Measurements from ENCODE around the gene TMEM120A.

Gene TMEM120A

DNA sequence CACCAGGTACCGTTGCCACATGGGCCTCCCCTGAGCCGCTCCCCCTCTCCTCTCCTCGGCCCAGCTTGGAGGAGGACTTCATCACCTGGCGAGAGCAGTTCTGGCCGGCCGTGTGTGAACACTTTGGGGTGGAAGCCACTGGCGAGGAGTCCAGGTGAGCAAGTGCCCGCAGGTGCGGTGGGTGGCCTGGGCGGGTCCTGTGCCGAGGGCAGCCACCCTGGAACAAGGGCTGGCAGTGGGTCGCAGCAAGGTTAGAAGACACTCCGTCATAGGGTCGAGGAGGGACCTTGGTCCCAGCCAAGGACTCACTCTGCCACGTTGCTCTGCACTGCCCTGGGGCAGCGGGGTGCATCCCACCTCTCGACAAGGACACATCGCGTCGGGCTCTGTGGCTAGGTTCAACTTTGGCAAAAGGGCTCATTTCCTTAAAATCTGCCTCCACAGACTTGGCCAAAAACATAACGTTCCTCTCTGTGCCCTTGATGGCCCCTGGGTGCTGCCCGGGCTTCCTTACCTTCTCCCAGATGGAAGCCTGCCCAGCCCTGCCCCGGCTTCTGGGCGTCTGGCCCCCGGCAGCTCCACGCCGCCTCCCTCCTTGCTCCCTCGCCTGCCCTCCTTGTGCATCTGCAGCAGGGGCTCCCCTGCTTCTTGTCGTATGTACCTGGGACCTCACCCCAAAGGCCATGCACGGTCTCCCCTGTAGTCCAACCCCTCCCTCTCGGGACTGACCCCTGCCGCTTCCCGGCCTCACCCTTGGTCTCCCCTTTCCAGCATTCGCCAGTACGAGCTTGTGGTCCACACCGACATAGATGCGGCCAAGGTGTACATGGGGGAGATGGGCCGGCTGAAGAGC lies 12.7 kb downstream of the TMEM120A start:
- no peak for DNase-seq (ENCODE audit: low read depth)
- TF ChIP-seq CTCF (conservative IDR thresholded peaks at IDR 0.05; ENCODE audit: low read depth, low read length), result no peak
- no peak overlapping the region for H3K4me3 ChIP-seq (ENCODE audit: low read depth, low read length)

GRCh38 chr7:75981203-75981452 lies 13.3 kb downstream of the TMEM120A start:
- TF ChIP-seq CTCF (conservative IDR thresholded peaks at IDR 0.05; ENCODE audit: low read depth, low read length), result no peak
- no peak for DNase-seq (ENCODE audit: low read depth)
- no peak overlapping the region for H3K4me3 ChIP-seq (ENCODE audit: low read depth, low read length)

GRCh38 chr7:75980430-75981202 lies 13.8 kb downstream of the TMEM120A start:
- TF ChIP-seq CTCF (conservative IDR thresholded peaks at IDR 0.05; ENCODE audit: low read depth, low read length), result no peak
- no peak overlapping the region for H3K4me3 ChIP-seq (ENCODE audit: low read depth, low read length)
- no peak for DNase-seq (ENCODE audit: low read depth)

- no peak overlapping the region for H3K4me3 ChIP-seq (ENCODE audit: low read depth, low read length)
- TF ChIP-seq CTCF (conservative IDR thresholded peaks at IDR 0.05; ENCODE audit: low read depth, low read length), result no peak
- DNase-seq (ENCODE audit: low read depth), result no peak
These were observed 14.5 kb downstream of the TMEM120A start for GRCh38 chr7:75979759-75980429.

DNA sequence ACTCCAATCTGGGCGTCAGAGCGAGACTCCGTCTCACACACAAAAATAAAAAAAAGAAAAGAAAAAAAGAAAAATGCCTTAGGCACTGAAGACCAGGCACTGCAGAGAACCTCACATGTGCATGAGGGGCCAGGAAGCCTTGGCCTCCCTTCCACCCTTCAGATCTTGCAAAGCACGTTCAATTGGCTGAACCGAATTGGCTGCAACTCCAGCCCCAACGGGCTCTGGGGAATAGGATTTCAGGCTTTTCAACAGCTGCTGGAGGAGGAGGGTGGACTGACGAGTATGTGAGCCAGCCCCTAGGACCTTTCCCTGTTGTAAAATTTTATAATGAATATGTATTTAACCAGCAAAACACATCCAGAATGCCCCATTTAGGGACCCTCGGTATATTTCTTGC lies 16.7 kb downstream of the TMEM120A start:
- TF ChIP-seq CTCF (conservative IDR thresholded peaks at IDR 0.05; ENCODE audit: low read depth, low read length), result no peak
- H3K4me3 ChIP-seq (ENCODE audit: low read depth, low read length), result no peak overlapping the region
- DNase-seq (ENCODE audit: low read depth), result peak; percentile 67

- DNase-seq (ENCODE audit: low read depth), result no peak
- H3K4me3 ChIP-seq (ENCODE audit: low read depth, low read length), result no peak overlapping the region
- TF ChIP-seq CTCF (conservative IDR thresholded peaks at IDR 0.05; ENCODE audit: low read depth, low read length), result peak; percentile 23
These were observed 22.2 kb downstream of the TMEM120A start for GRCh38 chr7:75971961-75972763.
